WTC11 (cell line): Measurements from ENCODE around the gene RHEB. TPM values are rescaled to one million over a fixed set of nuclear protein-coding genes. Genes with fewer than 3 reads are reported as not detected.

Source experiments
- E2F5 ChIP-seq: sonication (generic); formaldehyde crosslinking; IDR thresholded peaks from 2 replicates; pipeline ENCODE4 v1.8.1; 2022; ENCODE audit warnings: mild to moderate bottlenecking, moderate library complexity, missing genetic modification reagents
- FOXP1 ChIP-seq: sonication (generic); formaldehyde crosslinking; IDR thresholded peaks from 2 replicates; pipeline ENCODE4 v1.8.0; 2022; ENCODE audit warnings: missing genetic modification reagents, mild to moderate bottlenecking, moderate library complexity, borderline replicate concordance
- FOXP4 ChIP-seq: sonication (generic); formaldehyde crosslinking; IDR thresholded peaks from 2 replicates; pipeline ENCODE4 v1.8.0; 2022; ENCODE audit warnings: mild to moderate bottlenecking, missing genetic modification reagents
- KAT7 ChIP-seq: sonication (generic); formaldehyde crosslinking; IDR thresholded peaks from 2 replicates; pipeline ENCODE4 v1.8.1; 2023; ENCODE audit warnings: missing genetic modification reagents, mild to moderate bottlenecking, borderline replicate concordance
- MXD4 ChIP-seq: fragments of 250-450 bp; sonication (Bioruptor Pico); IDR thresholded peaks from 2 replicates; pipeline ENCODE4 v1.8.0; 2021; ENCODE audit warnings: mild to moderate bottlenecking, moderate library complexity, borderline replicate concordance
- MYBL2 ChIP-seq: sonication (generic); formaldehyde crosslinking; IDR thresholded peaks from 2 replicates; pipeline ENCODE4 v1.8.1; 2023; ENCODE audit warnings: mild to moderate bottlenecking, moderate library complexity, missing genetic modification reagents
- NR1H2 ChIP-seq: sonication (generic); formaldehyde crosslinking; IDR thresholded peaks from 2 replicates; pipeline ENCODE4 v1.9.0; 2021; ENCODE audit warnings: mild to moderate bottlenecking, moderate library complexity, missing genetic modification reagents
- SMAD3 ChIP-seq: sonication (generic); formaldehyde crosslinking; IDR thresholded peaks from 2 replicates; pipeline ENCODE4 v1.8.0; 2022; ENCODE audit warnings: missing genetic modification reagents, mild to moderate bottlenecking, borderline replicate concordance
- TEAD1 ChIP-seq: sonication (generic); formaldehyde crosslinking; IDR thresholded peaks from 2 replicates; pipeline ENCODE4 v1.8.0; 2022; ENCODE audit warnings: mild to moderate bottlenecking, missing genetic modification reagents
- ZNF232 ChIP-seq: sonication (generic); formaldehyde crosslinking; IDR thresholded peaks from 2 replicates; pipeline ENCODE4 v1.8.0; 2022; ENCODE audit warnings: mild to moderate bottlenecking, missing genetic modification reagents
- ZNF281 ChIP-seq: sonication (generic); formaldehyde crosslinking; IDR thresholded peaks from 2 replicates; pipeline ENCODE4 v1.8.0; 2023; ENCODE audit warnings: mild to moderate bottlenecking, missing genetic modification reagents
- total RNA-seq: library from RNA; stranded (reverse); gene quantifications from 3 replicates; pipeline ENCODE4 v1.2.3, GENCODE V29; 2021
- TF ChIP-seq, protein P1 (sequence below): fragments of 250-450 bp; sonication (Bioruptor Pico); IDR thresholded peaks from 2 replicates; pipeline ENCODE4 v1.9.0; 2021; ENCODE audit warnings: mild to moderate bottlenecking, borderline replicate concordance
- TF ChIP-seq, protein P2 (sequence below): sonication (generic); formaldehyde crosslinking; IDR thresholded peaks from 2 replicates; pipeline ENCODE4 v1.8.0; 2022; ENCODE audit warnings: mild to moderate bottlenecking, missing genetic modification reagents
- TF ChIP-seq, protein P3 (sequence below): sonication (generic); formaldehyde crosslinking; IDR thresholded peaks from 2 replicates; pipeline ENCODE4 v1.8.0; 2023; ENCODE audit warnings: missing genetic modification reagents, mild to moderate bottlenecking, borderline replicate concordance

Gene RHEB
- total RNA-seq, 1 experiment from 2014 or later = 133 TPM

DNA sequence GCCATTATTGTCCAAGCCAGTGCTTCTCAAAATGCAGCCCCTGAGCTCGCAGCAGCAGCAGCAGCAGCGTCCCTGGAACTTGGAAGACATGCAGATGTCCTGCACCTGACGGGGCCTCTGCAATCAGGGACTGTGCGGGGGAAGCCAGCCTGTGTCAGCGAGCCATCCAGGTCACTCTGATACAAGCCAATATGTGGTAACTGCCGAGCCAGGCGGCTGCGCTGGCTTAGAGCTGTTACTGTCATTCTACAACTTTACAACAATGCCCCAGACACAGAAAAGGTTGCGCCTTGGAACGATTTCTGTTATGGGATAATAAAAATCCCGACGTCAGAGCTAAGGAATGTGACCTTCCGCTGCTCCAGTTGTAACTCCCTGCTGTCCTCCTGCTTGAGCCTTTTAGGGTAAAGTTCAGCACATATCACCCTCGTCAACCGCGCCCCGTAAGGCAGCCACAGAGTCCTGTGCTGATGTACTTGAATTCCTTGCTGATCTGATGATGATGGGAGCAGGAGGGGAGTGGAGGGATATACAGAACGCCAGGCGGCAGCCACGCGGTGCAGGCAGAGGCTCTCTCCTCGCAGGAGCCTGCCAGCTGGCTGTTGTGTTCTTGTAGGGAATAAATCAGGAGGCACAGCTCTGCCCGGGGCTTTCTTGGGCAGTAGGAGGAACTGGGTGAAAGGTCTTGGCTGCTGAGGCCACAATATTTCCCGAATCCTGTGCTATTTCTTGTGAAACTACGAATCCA, 59.8 kb downstream of the RHEB start (continued):
- TF ChIP-seq ZNF281 (no peak), FOXP1 (no peak), E2F5 (CRISPR knock-in tag) (no peak), TEAD1 (no peak), SMAD3 (no peak), ZNF232 (no peak), MYBL2 (0 out of 2 replicates have a peak, but pooled peaks have one; percentile 17), FOXP4 (CRISPR knock-in tag) (0 out of 2 replicates have a peak, but pooled peaks have one; percentile 32), KAT7 (CRISPR knock-in tag) (no peak), MXD4 (CRISPR knock-in tag) (no peak), NR1H2 (CRISPR knock-in tag) (no peak)
- TF ChIP-seq, protein P1, sequence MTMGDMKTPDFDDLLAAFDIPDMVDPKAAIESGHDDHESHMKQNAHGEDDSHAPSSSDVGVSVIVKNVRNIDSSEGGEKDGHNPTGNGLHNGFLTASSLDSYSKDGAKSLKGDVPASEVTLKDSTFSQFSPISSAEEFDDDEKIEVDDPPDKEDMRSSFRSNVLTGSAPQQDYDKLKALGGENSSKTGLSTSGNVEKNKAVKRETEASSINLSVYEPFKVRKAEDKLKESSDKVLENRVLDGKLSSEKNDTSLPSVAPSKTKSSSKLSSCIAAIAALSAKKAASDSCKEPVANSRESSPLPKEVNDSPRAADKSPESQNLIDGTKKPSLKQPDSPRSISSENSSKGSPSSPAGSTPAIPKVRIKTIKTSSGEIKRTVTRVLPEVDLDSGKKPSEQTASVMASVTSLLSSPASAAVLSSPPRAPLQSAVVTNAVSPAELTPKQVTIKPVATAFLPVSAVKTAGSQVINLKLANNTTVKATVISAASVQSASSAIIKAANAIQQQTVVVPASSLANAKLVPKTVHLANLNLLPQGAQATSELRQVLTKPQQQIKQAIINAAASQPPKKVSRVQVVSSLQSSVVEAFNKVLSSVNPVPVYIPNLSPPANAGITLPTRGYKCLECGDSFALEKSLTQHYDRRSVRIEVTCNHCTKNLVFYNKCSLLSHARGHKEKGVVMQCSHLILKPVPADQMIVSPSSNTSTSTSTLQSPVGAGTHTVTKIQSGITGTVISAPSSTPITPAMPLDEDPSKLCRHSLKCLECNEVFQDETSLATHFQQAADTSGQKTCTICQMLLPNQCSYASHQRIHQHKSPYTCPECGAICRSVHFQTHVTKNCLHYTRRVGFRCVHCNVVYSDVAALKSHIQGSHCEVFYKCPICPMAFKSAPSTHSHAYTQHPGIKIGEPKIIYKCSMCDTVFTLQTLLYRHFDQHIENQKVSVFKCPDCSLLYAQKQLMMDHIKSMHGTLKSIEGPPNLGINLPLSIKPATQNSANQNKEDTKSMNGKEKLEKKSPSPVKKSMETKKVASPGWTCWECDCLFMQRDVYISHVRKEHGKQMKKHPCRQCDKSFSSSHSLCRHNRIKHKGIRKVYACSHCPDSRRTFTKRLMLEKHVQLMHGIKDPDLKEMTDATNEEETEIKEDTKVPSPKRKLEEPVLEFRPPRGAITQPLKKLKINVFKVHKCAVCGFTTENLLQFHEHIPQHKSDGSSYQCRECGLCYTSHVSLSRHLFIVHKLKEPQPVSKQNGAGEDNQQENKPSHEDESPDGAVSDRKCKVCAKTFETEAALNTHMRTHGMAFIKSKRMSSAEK (CRISPR knock-in tag) = 0 out of 2 replicates have a peak, but pooled peaks have one; percentile 30
- TF ChIP-seq, protein P2, sequence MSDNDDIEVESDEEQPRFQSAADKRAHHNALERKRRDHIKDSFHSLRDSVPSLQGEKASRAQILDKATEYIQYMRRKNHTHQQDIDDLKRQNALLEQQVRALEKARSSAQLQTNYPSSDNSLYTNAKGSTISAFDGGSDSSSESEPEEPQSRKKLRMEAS = peak; percentile 55; the same call in 1 of the 2 replicates
- TF ChIP-seq, protein P3, sequence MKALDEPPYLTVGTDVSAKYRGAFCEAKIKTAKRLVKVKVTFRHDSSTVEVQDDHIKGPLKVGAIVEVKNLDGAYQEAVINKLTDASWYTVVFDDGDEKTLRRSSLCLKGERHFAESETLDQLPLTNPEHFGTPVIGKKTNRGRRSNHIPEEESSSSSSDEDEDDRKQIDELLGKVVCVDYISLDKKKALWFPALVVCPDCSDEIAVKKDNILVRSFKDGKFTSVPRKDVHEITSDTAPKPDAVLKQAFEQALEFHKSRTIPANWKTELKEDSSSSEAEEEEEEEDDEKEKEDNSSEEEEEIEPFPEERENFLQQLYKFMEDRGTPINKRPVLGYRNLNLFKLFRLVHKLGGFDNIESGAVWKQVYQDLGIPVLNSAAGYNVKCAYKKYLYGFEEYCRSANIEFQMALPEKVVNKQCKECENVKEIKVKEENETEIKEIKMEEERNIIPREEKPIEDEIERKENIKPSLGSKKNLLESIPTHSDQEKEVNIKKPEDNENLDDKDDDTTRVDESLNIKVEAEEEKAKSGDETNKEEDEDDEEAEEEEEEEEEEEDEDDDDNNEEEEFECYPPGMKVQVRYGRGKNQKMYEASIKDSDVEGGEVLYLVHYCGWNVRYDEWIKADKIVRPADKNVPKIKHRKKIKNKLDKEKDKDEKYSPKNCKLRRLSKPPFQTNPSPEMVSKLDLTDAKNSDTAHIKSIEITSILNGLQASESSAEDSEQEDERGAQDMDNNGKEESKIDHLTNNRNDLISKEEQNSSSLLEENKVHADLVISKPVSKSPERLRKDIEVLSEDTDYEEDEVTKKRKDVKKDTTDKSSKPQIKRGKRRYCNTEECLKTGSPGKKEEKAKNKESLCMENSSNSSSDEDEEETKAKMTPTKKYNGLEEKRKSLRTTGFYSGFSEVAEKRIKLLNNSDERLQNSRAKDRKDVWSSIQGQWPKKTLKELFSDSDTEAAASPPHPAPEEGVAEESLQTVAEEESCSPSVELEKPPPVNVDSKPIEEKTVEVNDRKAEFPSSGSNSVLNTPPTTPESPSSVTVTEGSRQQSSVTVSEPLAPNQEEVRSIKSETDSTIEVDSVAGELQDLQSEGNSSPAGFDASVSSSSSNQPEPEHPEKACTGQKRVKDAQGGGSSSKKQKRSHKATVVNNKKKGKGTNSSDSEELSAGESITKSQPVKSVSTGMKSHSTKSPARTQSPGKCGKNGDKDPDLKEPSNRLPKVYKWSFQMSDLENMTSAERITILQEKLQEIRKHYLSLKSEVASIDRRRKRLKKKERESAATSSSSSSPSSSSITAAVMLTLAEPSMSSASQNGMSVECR = no peak
